Esophagus squamous epithelium (tissue), 5 donors: ENCODE results near the gene ATP1A1. TPM values are rescaled to one million over a fixed set of nuclear protein-coding genes. Genes with fewer than 3 reads are reported as not detected.

Source experiments
- DNase-seq: peaks from one replicate; lab custom pipeline; 2025; lab: John Stamatoyannopoulos, UW
- H3K27ac ChIP-seq, 4 donors: fragments of 200-600 bp; sonication (generic); one replicate each; pipeline ENCODE4 v1.5.1; 2016 to 2019; ENCODE audit warnings: mild to moderate bottlenecking in 1 of 4
- H3K27me3 ChIP-seq, 4 donors: fragments of 200-600 bp; sonication (generic); 1 replicate in 3 of 4; 2 replicates in 1 of 4; pipeline versions ENCODE4 v1.5.1 to v1.6.0; 2017 to 2021; ENCODE audit warnings: antibody characterized with exemption in 1 of 4
- H3K36me3 ChIP-seq, 3 donors: fragments of 200-600 bp; sonication (generic); one replicate each; pipeline ENCODE4 v1.5.1; 2016 to 2019
- H3K4me1 ChIP-seq, 3 donors: fragments of 200-600 bp; sonication (generic); one replicate each; pipeline ENCODE4 v1.5.1; 2017 to 2019
- H3K4me3 ChIP-seq, 4 donors: fragments of 200-600 bp; sonication (generic); 1 replicate in 3 of 4; 2 replicates in 1 of 4; pipeline ENCODE4 v1.5.1; 2016 to 2019; ENCODE audit warnings: mild to moderate bottlenecking in 2 of 4, moderate library complexity in 1 of 4
- H3K9me3 ChIP-seq, 3 donors: fragments of 200-600 bp; sonication (generic); one replicate each; pipeline ENCODE4 v1.5.1; 2016 to 2019
- CTCF ChIP-seq, 6 experiments: fragments of 450-650 bp in 4 of 6; fragments of 200-600 bp in 2 of 6; sonication (generic) in 2 of 6; IDR thresholded peaks; one replicate each; pipeline ENCODE4 v1.5.1; 2016 to 2019; ENCODE audit warnings: antibody characterized with exemption in 6 of 6, mild to moderate bottlenecking in 4 of 6, moderate library complexity in 4 of 6
- POLR2A ChIP-seq, 4 donors: fragments of 450-650 bp; IDR thresholded peaks; one replicate each; pipeline ENCODE4 v1.6.1; 2017; ENCODE audit warnings: antibody characterized with exemption in 4 of 4, mild to moderate bottlenecking in 4 of 4, moderate library complexity in 3 of 4
- WGBS, 2 donors: methylation state at CpG; one replicate each; pipeline ENCODE4 v1.1.5; 2018; 5-methylcytosine and 5-hydroxymethylcytosine counted together
- intact Hi-C: fragments of 100-400 bp; cut with DNase I; formaldehyde crosslinking; loops from one replicate; pipeline ENCODE4 v1.15.0; 2022
- total RNA-seq, 4 donors: library from RNA; depleted of rRNA; stranded (reverse); fragments of >200 nt; gene quantifications; one replicate each; pipeline ENCODE4 v1.1.0, GENCODE V29; 2016
- donor health status: DM: yes; HTN: yes; CAD: no.

ATP1A1 gene
- total RNA-seq, 4 donors from 2014 or later = 310 to 443 (median 391) TPM

GRCh38 chr1:116334868-116335635, 38.0 kb upstream of the ATP1A1 start:
- no peak overlapping the region for H3K27ac ChIP-seq
- intact Hi-C loops = no loop called here
- no peak for TF ChIP-seq POLR2A (IDR thresholded peaks at IDR 0.05)
- TF ChIP-seq CTCF (IDR thresholded peaks at IDR 0.05) = no peak
- H3K9me3 ChIP-seq = no peaks in the 10 kb centered on the region
- 72 to 79% methylated on average over 9 of the region's 9 CpGs for WGBS, 2 donors
- no peak overlapping the region for H3K4me3 ChIP-seq
- peaks cover 0 to 20% (median 12%) of the 10 kb centered on the region in 3 donors for H3K4me1 ChIP-seq
- H3K27me3 ChIP-seq = no peaks in the 10 kb centered on the region
- DNase-seq = no peak
- no peaks in the 10 kb centered on the region for H3K36me3 ChIP-seq

GRCh38 chr1:116335850-116336624, 37.0 kb upstream of the ATP1A1 start:
- DNase-seq = no peak
- Histone ChIP-seq H3K36me3 (no peaks in the 10 kb centered on the region), H3K9me3 (no peaks in the 10 kb centered on the region), H3K27me3 (no peaks in the 10 kb centered on the region), H3K4me1 (peaks cover 0 to 27% (median 12%) of the 10 kb centered on the region in 3 donors), H3K27ac (no peak overlapping the region), H3K4me3 (no peak overlapping the region)
- WGBS, 2 donors = 86% methylated on average over 11 of the region's 11 CpGs
- intact Hi-C loops = no loop called here
- no peak for TF ChIP-seq POLR2A (IDR thresholded peaks at IDR 0.05)
- TF ChIP-seq CTCF (IDR thresholded peaks at IDR 0.05) = no peak

GRCh38 chr1:116337398-116337797, 35.6 kb upstream of the ATP1A1 start:
- intact Hi-C loops = no loop called here
- 90 to 94% methylated on average over 7 of the region's 7 CpGs for WGBS, 2 donors
- H3K27ac ChIP-seq = no peak overlapping the region

GRCh38 chr1:116338400-116338799, 34.6 kb upstream of the ATP1A1 start:
- 81 to 94% methylated on average over 2 of the region's 2 CpGs for WGBS, 2 donors
- intact Hi-C loops = no loop called here
- TF ChIP-seq POLR2A (IDR thresholded peaks at IDR 0.05) = no peak
- no peak for TF ChIP-seq CTCF (IDR thresholded peaks at IDR 0.05)

More at GRCh38 chr1:116337398-116337797, 35.6 kb upstream of the ATP1A1 start:
- Histone ChIP-seq H3K27me3 (no peaks in the 10 kb centered on the region), H3K9me3 (no peaks in the 10 kb centered on the region), H3K4me1 (peaks cover 0 to 40% (median 21%) of the 10 kb centered on the region in 3 donors), H3K4me3 (no peak overlapping the region), H3K36me3 (no peaks in the 10 kb centered on the region)
- TF ChIP-seq POLR2A (IDR thresholded peaks at IDR 0.05) (no peak), CTCF (IDR thresholded peaks at IDR 0.05) (no peak)
- DNase-seq = no peak

More at GRCh38 chr1:116338400-116338799, 34.6 kb upstream of the ATP1A1 start:
- Histone ChIP-seq H3K4me3 (no peak overlapping the region), H3K27me3 (no peaks in the 10 kb centered on the region), H3K4me1 (peaks cover 0 to 41% (median 21%) of the 10 kb centered on the region in 3 donors), H3K36me3 (no peaks in the 10 kb centered on the region), H3K27ac (no peak overlapping the region), H3K9me3 (no peaks in the 10 kb centered on the region)
- DNase-seq = no peak
